ENCODE measurements around the gene APOA5. TPM values are rescaled to one million over a fixed set of nuclear protein-coding genes. Genes with fewer than 3 reads are reported as not detected.

APOA5 gene
- total RNA-seq, 1 experiment from 2014 or later = 0.20 TPM

DNA sequence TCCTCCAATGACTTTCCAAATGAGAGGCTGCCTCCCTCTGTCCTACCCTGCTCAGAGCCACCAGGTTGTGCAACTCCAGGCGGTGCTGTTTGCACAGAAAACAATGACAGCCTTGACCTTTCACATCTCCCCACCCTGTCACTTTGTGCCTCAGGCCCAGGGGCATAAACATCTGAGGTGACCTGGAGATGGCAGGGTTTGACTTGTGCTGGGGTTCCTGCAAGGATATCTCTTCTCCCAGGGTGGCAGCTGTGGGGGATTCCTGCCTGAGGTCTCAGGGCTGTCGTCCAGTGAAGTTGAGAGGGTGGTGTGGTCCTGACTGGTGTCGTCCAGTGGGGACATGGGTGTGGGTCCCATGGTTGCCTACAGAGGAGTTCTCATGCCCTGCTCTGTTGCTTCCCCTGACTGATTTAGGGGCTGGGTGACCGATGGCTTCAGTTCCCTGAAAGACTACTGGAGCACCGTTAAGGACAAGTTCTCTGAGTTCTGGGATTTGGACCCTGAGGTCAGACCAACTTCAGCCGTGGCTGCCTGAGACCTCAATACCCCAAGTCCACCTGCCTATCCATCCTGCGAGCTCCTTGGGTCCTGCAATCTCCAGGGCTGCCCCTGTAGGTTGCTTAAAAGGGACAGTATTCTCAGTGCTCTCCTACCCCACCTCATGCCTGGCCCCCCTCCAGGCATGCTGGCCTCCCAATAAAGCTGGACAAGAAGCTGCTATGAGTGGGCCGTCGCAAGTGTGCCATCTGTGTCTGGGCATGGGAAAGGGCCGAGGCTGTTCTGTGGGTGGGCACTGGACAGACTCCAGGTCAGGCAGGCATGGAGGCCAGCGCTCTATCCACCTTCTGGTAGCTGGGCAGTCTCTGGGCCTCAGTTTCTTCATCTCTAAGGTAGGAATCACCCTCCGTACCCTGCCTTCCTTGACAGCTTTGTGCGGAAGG is 40.9 kb upstream of the APOA5 start:
- TF ChIP-seq E2F5 (CRISPR knock-in tag; IDR thresholded peaks at IDR 0.05) (no peak), SMAD3 (CRISPR knock-in tag; IDR thresholded peaks at IDR 0.05; ENCODE audit: borderline replicate concordance) (no peak), IRF2 (CRISPR knock-in tag; IDR thresholded peaks at IDR 0.05; ENCODE audit: borderline replicate concordance, low read depth) (no peak), GABPB1 (CRISPR knock-in tag; IDR thresholded peaks at IDR 0.05) (peak; percentile 89)
- TF ChIP-seq, protein P1, sequence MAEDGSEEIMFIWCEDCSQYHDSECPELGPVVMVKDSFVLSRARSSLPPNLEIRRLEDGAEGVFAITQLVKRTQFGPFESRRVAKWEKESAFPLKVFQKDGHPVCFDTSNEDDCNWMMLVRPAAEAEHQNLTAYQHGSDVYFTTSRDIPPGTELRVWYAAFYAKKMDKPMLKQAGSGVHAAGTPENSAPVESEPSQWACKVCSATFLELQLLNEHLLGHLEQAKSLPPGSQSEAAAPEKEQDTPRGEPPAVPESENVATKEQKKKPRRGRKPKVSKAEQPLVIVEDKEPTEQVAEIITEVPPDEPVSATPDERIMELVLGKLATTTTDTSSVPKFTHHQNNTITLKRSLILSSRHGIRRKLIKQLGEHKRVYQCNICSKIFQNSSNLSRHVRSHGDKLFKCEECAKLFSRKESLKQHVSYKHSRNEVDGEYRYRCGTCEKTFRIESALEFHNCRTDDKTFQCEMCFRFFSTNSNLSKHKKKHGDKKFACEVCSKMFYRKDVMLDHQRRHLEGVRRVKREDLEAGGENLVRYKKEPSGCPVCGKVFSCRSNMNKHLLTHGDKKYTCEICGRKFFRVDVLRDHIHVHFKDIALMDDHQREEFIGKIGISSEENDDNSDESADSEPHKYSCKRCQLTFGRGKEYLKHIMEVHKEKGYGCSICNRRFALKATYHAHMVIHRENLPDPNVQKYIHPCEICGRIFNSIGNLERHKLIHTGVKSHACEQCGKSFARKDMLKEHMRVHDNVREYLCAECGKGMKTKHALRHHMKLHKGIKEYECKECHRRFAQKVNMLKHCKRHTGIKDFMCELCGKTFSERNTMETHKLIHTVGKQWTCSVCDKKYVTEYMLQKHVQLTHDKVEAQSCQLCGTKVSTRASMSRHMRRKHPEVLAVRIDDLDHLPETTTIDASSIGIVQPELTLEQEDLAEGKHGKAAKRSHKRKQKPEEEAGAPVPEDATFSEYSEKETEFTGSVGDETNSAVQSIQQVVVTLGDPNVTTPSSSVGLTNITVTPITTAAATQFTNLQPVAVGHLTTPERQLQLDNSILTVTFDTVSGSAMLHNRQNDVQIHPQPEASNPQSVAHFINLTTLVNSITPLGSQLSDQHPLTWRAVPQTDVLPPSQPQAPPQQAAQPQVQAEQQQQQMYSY (CRISPR knock-in tag; IDR thresholded peaks at IDR 0.05) = no peak
- TF ChIP-seq, protein P2, sequence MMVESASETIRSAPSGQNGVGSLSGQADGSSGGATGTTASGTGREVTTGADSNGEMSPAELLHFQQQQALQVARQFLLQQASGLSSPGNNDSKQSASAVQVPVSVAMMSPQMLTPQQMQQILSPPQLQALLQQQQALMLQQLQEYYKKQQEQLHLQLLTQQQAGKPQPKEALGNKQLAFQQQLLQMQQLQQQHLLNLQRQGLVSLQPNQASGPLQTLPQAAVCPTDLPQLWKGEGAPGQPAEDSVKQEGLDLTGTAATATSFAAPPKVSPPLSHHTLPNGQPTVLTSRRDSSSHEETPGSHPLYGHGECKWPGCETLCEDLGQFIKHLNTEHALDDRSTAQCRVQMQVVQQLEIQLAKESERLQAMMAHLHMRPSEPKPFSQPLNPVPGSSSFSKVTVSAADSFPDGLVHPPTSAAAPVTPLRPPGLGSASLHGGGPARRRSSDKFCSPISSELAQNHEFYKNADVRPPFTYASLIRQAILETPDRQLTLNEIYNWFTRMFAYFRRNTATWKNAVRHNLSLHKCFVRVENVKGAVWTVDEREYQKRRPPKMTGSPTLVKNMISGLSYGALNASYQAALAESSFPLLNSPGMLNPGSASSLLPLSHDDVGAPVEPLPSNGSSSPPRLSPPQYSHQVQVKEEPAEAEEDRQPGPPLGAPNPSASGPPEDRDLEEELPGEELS (CRISPR knock-in tag; IDR thresholded peaks at IDR 0.05) = no peak
- H3K27ac Mint-ChIP-seq = no peak overlapping the region

DNA sequence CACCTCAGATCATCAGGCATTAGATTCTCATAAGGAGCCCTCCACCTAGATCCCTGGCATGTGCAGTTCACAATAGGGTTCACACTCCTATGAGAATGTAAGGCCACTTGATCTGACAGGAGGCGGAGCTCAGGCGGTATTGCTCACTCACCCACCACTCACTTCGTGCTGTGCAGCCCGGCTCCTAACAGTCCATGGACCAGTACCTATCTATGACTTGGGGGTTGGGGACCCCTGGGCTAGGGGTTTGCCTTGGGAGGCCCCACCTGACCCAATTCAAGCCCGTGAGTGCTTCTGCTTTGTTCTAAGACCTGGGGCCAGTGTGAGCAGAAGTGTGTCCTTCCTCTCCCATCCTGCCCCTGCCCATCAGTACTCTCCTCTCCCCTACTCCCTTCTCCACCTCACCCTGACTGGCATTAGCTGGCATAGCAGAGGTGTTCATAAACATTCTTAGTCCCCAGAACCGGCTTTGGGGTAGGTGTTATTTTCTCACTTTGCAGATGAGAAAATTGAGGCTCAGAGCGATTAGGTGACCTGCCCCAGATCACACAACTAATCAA is 40.2 kb upstream of the APOA5 start:
- H3K27me3 Mint-ChIP-seq (ENCODE audit: low read depth) = peaks cover 11% of the 10 kb centered on the region
- no peak overlapping the region for H3K27ac Mint-ChIP-seq
- H3K9me3 Mint-ChIP-seq = peaks cover 3% of the 10 kb centered on the region; the same call in 1 of the 2 replicates
- H3K36me3 Mint-ChIP-seq = no peaks in the 10 kb centered on the region
- ATAC-seq (no peak), DNase-seq (ENCODE audit: low spot score) (no peak)
- ChIA-PET CTCF (interaction anchor here (1.0 kb wide), 1 partner anchor 41 kb away, joined by 6 read pairs; the partner anchor contains the start of gene APOA5), POLR2A (no interaction called here)
- no peak overlapping the region for H3K4me3 Mint-ChIP-seq
- H3K4me1 Mint-ChIP-seq = peaks cover 8% of the 10 kb centered on the region
- TF ChIP-seq, protein P3, sequence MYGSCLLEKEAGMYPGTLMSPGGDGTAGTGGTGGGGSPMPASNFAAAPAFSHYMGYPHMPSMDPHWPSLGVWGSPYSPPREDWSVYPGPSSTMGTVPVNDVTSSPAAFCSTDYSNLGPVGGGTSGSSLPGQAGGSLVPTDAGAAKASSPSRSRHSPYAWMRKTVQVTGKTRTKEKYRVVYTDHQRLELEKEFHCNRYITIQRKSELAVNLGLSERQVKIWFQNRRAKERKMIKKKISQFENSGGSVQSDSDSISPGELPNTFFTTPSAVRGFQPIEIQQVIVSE (CRISPR knock-in tag; IDR thresholded peaks at IDR 0.05; ENCODE audit: borderline replicate concordance) = no peak
- TF ChIP-seq RORB (CRISPR knock-in tag; IDR thresholded peaks at IDR 0.05) (no peak), ZBTB21 (CRISPR knock-in tag; IDR thresholded peaks at IDR 0.05; ENCODE audit: borderline replicate concordance) (no peak), CREB1 (CRISPR knock-in tag; IDR thresholded peaks at IDR 0.05) (no peak), ZNF423 (CRISPR knock-in tag; IDR thresholded peaks at IDR 0.05) (no peak), ZNF281 (CRISPR knock-in tag; IDR thresholded peaks at IDR 0.05) (no peak), NR2C2 (CRISPR knock-in tag; IDR thresholded peaks at IDR 0.05) (no peak)
- TF ChIP-seq, protein P4, sequence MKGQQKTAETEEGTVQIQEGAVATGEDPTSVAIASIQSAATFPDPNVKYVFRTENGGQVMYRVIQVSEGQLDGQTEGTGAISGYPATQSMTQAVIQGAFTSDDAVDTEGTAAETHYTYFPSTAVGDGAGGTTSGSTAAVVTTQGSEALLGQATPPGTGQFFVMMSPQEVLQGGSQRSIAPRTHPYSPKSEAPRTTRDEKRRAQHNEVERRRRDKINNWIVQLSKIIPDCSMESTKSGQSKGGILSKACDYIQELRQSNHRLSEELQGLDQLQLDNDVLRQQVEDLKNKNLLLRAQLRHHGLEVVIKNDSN (CRISPR knock-in tag; IDR thresholded peaks at IDR 0.05) = no peak
- TF ChIP-seq, protein P5, sequence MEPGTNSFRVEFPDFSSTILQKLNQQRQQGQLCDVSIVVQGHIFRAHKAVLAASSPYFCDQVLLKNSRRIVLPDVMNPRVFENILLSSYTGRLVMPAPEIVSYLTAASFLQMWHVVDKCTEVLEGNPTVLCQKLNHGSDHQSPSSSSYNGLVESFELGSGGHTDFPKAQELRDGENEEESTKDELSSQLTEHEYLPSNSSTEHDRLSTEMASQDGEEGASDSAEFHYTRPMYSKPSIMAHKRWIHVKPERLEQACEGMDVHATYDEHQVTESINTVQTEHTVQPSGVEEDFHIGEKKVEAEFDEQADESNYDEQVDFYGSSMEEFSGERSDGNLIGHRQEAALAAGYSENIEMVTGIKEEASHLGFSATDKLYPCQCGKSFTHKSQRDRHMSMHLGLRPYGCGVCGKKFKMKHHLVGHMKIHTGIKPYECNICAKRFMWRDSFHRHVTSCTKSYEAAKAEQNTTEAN (CRISPR knock-in tag; IDR thresholded peaks at IDR 0.05) = no peak

More for the DNA sequence above, 40.9 kb upstream of the APOA5 start:
- ATAC-seq = no peak
- H3K27me3 Mint-ChIP-seq (ENCODE audit: low read depth) = peaks cover 11% of the 10 kb centered on the region
- H3K36me3 Mint-ChIP-seq = no peaks in the 10 kb centered on the region
- H3K4me1 Mint-ChIP-seq = peaks cover 10% of the 10 kb centered on the region
- ChIA-PET CTCF (interaction anchor here (1.0 to 6.0 kb wide), 2 partner anchors 41 to 42 kb away, joined by 6 to 358 read pairs; partner anchors contain the start of genes APOA5 and ZPR1), POLR2A (no interaction called here)
- no peak overlapping the region for H3K4me3 Mint-ChIP-seq
- no peak for DNase-seq (ENCODE audit: low spot score)
- H3K9me3 Mint-ChIP-seq = peaks cover 3% of the 10 kb centered on the region; the same call in 1 of the 2 replicates

Data from WTC11 (cell line).